IgD-negative memory B cell (primary cell): ENCODE data around the gene ACBD5. TPM values are rescaled to one million over a fixed set of nuclear protein-coding genes. Genes with fewer than 3 reads are reported as not detected.

Experiments used
- H3K27ac Mint-ChIP-seq, 3 donors: one replicate each; pipeline ENCODE4 v1.8.0; 2020 to 2022; ENCODE audit warnings: mild to moderate bottlenecking in 3 of 3, mixed read lengths in 3 of 3, moderate library complexity in 1 of 3
- H3K27me3 Mint-ChIP-seq: one replicate; pipeline ENCODE4 v1.8.0; 2021; ENCODE audit warnings: mixed read lengths
- H3K36me3 Mint-ChIP-seq: one replicate; pipeline ENCODE4 v1.8.0; 2020; ENCODE audit warnings: mild to moderate bottlenecking, mixed read lengths
- H3K4me1 Mint-ChIP-seq, 3 donors: one replicate each; pipeline ENCODE4 v1.8.0; 2020 to 2022; ENCODE audit warnings: mixed read lengths in 3 of 3, mild to moderate bottlenecking in 1 of 3
- H3K4me3 Mint-ChIP-seq, 4 donors: one replicate each; pipeline ENCODE4 v1.8.0; 2020 to 2022; ENCODE audit warnings: mild to moderate bottlenecking in 4 of 4, mixed read lengths in 4 of 4, moderate library complexity in 3 of 4
- H3K9me3 Mint-ChIP-seq, 3 donors: one replicate each; pipeline ENCODE4 v1.8.0; 2020 to 2021; ENCODE audit warnings: mixed read lengths in 3 of 3, mild to moderate bottlenecking in 1 of 3
- polyA plus RNA-seq: library from polyadenylated mRNA; unstranded; fragments of 300-500 nt; fragmentation: Illumina TruSeq; gene quantifications from one replicate; pipeline ENCODE4 v1.2.3, GENCODE V29; 2021

The ACBD5 gene
- polyA plus RNA-seq, 1 donor from 2014 or later = 10.1 TPM

DNA sequence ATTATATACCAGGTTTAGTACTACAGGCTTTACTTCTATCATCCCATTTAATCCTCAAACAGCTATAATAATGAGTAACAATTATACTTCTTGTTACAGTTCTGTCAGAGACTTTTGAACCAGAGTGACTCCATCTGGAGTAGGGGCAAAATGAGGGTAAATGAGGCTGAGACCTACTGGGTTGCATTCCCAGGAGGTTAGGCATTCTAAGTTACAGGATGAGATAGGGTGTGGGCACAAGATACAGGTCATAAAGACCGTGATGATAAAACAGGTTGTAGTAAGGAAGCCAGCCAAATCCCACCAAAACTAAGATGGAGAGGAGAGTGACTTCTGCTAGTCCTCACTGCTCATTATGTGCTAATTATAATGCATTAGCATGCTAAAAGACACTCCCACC lies 90.3 kb downstream of the ACBD5 start:
- Mint-ChIP-seq H3K27me3 (no peaks in the 10 kb centered on the region), H3K9me3 (peaks cover 0 to 3% (median 0%) of the 10 kb centered on the region in 3 donors), H3K4me3 (peak overlapping the region in 2 of 4 donors; percentile 2 to 38), H3K27ac (peak overlapping the region in 2 of 3 donors; percentile 13 to 33), H3K36me3 (peaks cover 5% of the 10 kb centered on the region), H3K4me1 (peaks cover 25 to 28% (median 26%) of the 10 kb centered on the region in 3 donors)

DNA sequence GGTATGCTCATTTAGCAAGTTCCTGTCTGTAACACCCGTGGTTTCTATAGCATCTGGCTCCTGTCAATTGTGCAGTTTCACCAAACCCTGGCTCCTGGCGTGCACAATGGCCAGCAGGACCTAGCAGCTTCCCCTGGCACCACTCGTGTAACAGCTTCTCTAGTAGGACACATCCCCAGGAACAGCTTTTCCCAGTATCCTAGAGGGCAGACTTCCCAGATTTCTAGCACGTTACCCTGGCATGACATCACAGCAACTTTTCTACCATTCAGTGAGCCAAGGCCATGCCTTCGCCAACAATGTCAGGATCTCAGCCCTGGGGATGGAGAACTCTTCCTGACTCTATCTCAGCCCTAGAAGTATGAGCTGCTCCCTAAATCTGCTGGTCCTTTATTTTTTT lies 92.9 kb downstream of the ACBD5 start:
- no peaks in the 10 kb centered on the region for H3K27me3 Mint-ChIP-seq
- peak overlapping the region in 1 of 4 donors; percentile 34 for H3K4me3 Mint-ChIP-seq
- no peak overlapping the region for H3K27ac Mint-ChIP-seq
- H3K9me3 Mint-ChIP-seq = no peaks in the 10 kb centered on the region
- no peaks in the 10 kb centered on the region for H3K36me3 Mint-ChIP-seq
- peaks cover 16 to 22% (median 17%) of the 10 kb centered on the region in 3 donors for H3K4me1 Mint-ChIP-seq

DNA sequence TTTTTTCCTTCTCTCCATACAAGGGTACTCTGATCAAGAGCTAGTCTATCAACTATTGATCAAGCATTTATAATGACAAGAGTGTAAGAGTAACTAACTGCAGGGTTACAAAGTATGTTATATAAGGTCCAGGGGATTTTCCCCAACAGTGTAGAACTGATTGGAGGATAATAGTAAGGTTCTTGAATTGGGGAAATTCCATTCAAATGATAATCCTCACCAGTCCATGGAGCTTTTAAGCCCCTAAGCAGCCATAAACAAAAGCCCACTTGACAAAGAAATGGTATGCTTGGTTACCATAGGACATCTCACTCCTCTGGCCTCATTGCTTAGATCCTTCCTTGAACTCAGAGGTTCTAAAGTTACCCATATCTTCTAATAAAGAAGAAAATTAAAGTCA lies 94.7 kb downstream of the ACBD5 start:
- Mint-ChIP-seq H3K4me1 (peaks cover 9 to 10% (median 10%) of the 10 kb centered on the region in 3 donors), H3K9me3 (no peaks in the 10 kb centered on the region), H3K4me3 (no peak overlapping the region), H3K27ac (no peak overlapping the region), H3K27me3 (no peaks in the 10 kb centered on the region), H3K36me3 (no peaks in the 10 kb centered on the region)

Other genes starting within 250 kb of the ACBD5 start
- 1.5 TPM for gene ANKRD26, start 140.3 kb downstream of the ACBD5 start, polyA plus RNA-seq
- 85.1 TPM for gene YME1L1, start 86.4 kb downstream of the ACBD5 start, polyA plus RNA-seq
- gene MASTL, start 85.4 kb downstream of the ACBD5 start, polyA plus RNA-seq = 3.8 TPM